Measurements from ENCODE around the gene DYDC2. TPM values are rescaled to one million over a fixed set of nuclear protein-coding genes. Genes with fewer than 3 reads are reported as not detected.

DYDC2 gene
- polyA plus RNA-seq, 2 of the 4 experiments (the other 2 are of a cell fraction): 0.04 TPM; not detected in 1

- ATAC-seq: no peak
- no peak for TF ChIP-seq MAZ (IDR thresholded peaks at IDR 0.05; ENCODE audit: borderline replicate concordance, low read depth, low read length)
- Histone ChIP-seq H3K27ac (no peak overlapping the region), H3K9me3 (no peaks in the 10 kb centered on the region), H3K4me1 (no peaks in the 10 kb centered on the region), H3K4me2 (no peak overlapping the region), H3K4me3 (no peak overlapping the region)
- ChIA-PET CTCF (interaction anchor here (1.2 kb wide), 1 partner anchor 100 kb away, joined by 4 read pairs; no protein-coding TSS in a partner anchor), POLR2A (no interaction called here)
- WGBS (ENCODE audit: missing lambda C conversion rate): 4% methylated on average over 2 of the region's 2 CpGs
- FAIRE-seq: no peak
- DNase-seq (ENCODE audit: low read depth in 1 of 2, low spot score in 1 of 2): no peak
Measured at GRCh38 chr10:80344912-80345311, 11.7 kb upstream of the DYDC2 start.

- no peaks in the 10 kb centered on the region for H3K4me1 ChIP-seq
- H3K4me3 ChIP-seq: no peak overlapping the region
- no peaks in the 10 kb centered on the region for H3K9me3 ChIP-seq
- POLR2A ChIA-PET: no interaction called here
- ATAC-seq (no peak), FAIRE-seq (no peak), DNase-seq (ENCODE audit: low read depth in 1 of 2, low spot score in 1 of 2) (no peak)
- H3K27ac ChIP-seq: no peak overlapping the region
- TF ChIP-seq RFX5 (IDR thresholded peaks at IDR 0.05): no peak
- no peak for TF ChIP-seq HOXB13 (CRISPR knock-in tag; IDR thresholded peaks at IDR 0.05; ENCODE audit: low read depth)
- no peak for TF ChIP-seq SMC3 (IDR thresholded peaks at IDR 0.05)
- TF ChIP-seq HMGXB4 (CRISPR knock-in tag; IDR thresholded peaks at IDR 0.05; ENCODE audit: borderline replicate concordance): no peak
- no peak for TF ChIP-seq ZSCAN20 (CRISPR knock-in tag; IDR thresholded peaks at IDR 0.05)
- H3K4me2 ChIP-seq: no peak overlapping the region
- WGBS (ENCODE audit: missing lambda C conversion rate): 42% methylated on average over 3 of the region's 3 CpGs
- CTCF ChIA-PET: no interaction called here
Measured at GRCh38 chr10:80350251-80350650, 6.3 kb upstream of the DYDC2 start.

GRCh38 chr10:80351220-80351619, 5.4 kb upstream of the DYDC2 start:
- CTCF ChIA-PET: no interaction called here
- Histone ChIP-seq H3K9me3 (no peaks in the 10 kb centered on the region), H3K4me3 (no peak overlapping the region), H3K4me1 (no peaks in the 10 kb centered on the region), H3K27ac (no peak overlapping the region), H3K4me2 (no peak overlapping the region)
- no peak for ATAC-seq
- TF ChIP-seq RCOR1 (IDR thresholded peaks at IDR 0.05; ENCODE audit: low read depth, low read length): no peak
- TF ChIP-seq REST (IDR thresholded peaks at IDR 0.05): no peak
- no peak for TF ChIP-seq E2F6 (IDR thresholded peaks at IDR 0.05; ENCODE audit: borderline replicate concordance, low read depth)
- no peak for TF ChIP-seq TP53 (CRISPR knock-in tag; IDR thresholded peaks at IDR 0.05)
- no peak for TF ChIP-seq CBX8 (IDR thresholded peaks at IDR 0.05)
- TF ChIP-seq RARB (CRISPR knock-in tag; IDR thresholded peaks at IDR 0.05): no peak
- no peak for TF ChIP-seq EHMT2 (IDR thresholded peaks at IDR 0.05; ENCODE audit: low read depth)
- no peak for TF ChIP-seq ZC3H11A (IDR thresholded peaks at IDR 0.05)
- no peak for TF ChIP-seq SMC3 (IDR thresholded peaks at IDR 0.05)
- no peak for TF ChIP-seq NR3C1 (IDR thresholded peaks at IDR 0.05)
- TF ChIP-seq MAFK (IDR thresholded peaks at IDR 0.05; ENCODE audit: partially characterized antibody): no peak
- TF ChIP-seq NFE2L2 (conservative IDR thresholded peaks at IDR 0.05; ENCODE audit: low read length): no peak
- TF ChIP-seq NPAS2 (CRISPR knock-in tag; IDR thresholded peaks at IDR 0.05; ENCODE audit: borderline replicate concordance): no peak
- no peak for FAIRE-seq
- POLR2A ChIA-PET: no interaction called here
- 83% methylated on average over 3 of the region's 3 CpGs for WGBS (ENCODE audit: missing lambda C conversion rate)
- DNase-seq (ENCODE audit: low read depth in 1 of 2, low spot score in 1 of 2): no peak

Data from A549 (cell line).